Parathyroid adenoma (tissue), 2 donors: Measurements from ENCODE around the gene SLC24A3.

Source experiments
- H2AFZ ChIP-seq: fragments of 300-600 bp; sonication (generic); one replicate; pipeline ENCODE4 v1.7.0; 2017; ENCODE audit warnings: antibody characterized with exemption, mild to moderate bottlenecking
- H3K27ac ChIP-seq: fragments of 300-600 bp; sonication (generic); one replicate; pipeline ENCODE4 v1.7.0; 2017
- H3K27me3 ChIP-seq: fragments of 300-600 bp; sonication (generic); one replicate; pipeline ENCODE4 v1.7.0; 2017; ENCODE audit warnings: low read length; ENCODE audit not compliant: control insufficient read depth, insufficient read depth
- H3K36me3 ChIP-seq: fragments of 300-600 bp; sonication (generic); one replicate; pipeline ENCODE4 v1.7.0; 2017; ENCODE audit warnings: low read length; ENCODE audit not compliant: control insufficient read depth, insufficient read depth
- H3K4me1 ChIP-seq: fragments of 300-600 bp; sonication (generic); one replicate; pipeline ENCODE4 v1.7.0; 2017; ENCODE audit warnings: control low read depth
- H3K4me2 ChIP-seq: fragments of 300-600 bp; sonication (generic); one replicate; pipeline ENCODE4 v1.7.0; 2017; ENCODE audit warnings: low read length
- H3K4me3 ChIP-seq: fragments of 300-600 bp; sonication (generic); one replicate; pipeline ENCODE4 v1.7.0; 2017; ENCODE audit warnings: low read depth, low read length
- H3K79me2 ChIP-seq: fragments of 300-600 bp; sonication (generic); one replicate; pipeline ENCODE4 v1.7.0; 2017; ENCODE audit warnings: control low read depth
- H3K9ac ChIP-seq: fragments of 300-600 bp; sonication (generic); one replicate; pipeline ENCODE4 v1.7.0; 2017; ENCODE audit warnings: mild to moderate bottlenecking
- H3K9me3 ChIP-seq: fragments of 300-600 bp; sonication (generic); one replicate; pipeline ENCODE4 v1.7.0; 2017; ENCODE audit warnings: low read length; ENCODE audit not compliant: control insufficient read depth
- CTCF ChIP-seq: fragments of 300-600 bp; sonication (generic); IDR thresholded peaks from one replicate; pipeline ENCODE4 v1.7.0; 2017; ENCODE audit warnings: antibody characterized with exemption, mild to moderate bottlenecking
- donor health status: primary hyperparathyroidism.

Gene SLC24A3

GRCh38 chr20:19601126-19601810 lies 388.8 kb downstream of the SLC24A3 start:
- no peaks in the 10 kb centered on the region for H3K79me2 ChIP-seq
- no peak overlapping the region for H2AFZ ChIP-seq
- H3K27me3 ChIP-seq: no peaks in the 10 kb centered on the region
- no peak overlapping the region for H3K4me2 ChIP-seq
- H3K9ac ChIP-seq: no peak overlapping the region
- no peak overlapping the region for H3K4me3 ChIP-seq
- no peak overlapping the region for H3K27ac ChIP-seq
- H3K36me3 ChIP-seq: no peaks in the 10 kb centered on the region
- no peak for TF ChIP-seq CTCF
- H3K4me1 ChIP-seq: no peaks in the 10 kb centered on the region
- no peaks in the 10 kb centered on the region for H3K9me3 ChIP-seq

GRCh38 chr20:19602675-19603375 lies 390.4 kb downstream of the SLC24A3 start:
- H3K4me1 ChIP-seq: no peaks in the 10 kb centered on the region
- no peaks in the 10 kb centered on the region for H3K36me3 ChIP-seq
- H3K9me3 ChIP-seq: no peaks in the 10 kb centered on the region
- TF ChIP-seq CTCF: no peak
- H3K4me2 ChIP-seq: no peak overlapping the region
- no peaks in the 10 kb centered on the region for H3K79me2 ChIP-seq
- no peak overlapping the region for H3K9ac ChIP-seq
- no peak overlapping the region for H3K4me3 ChIP-seq
- H3K27me3 ChIP-seq: no peaks in the 10 kb centered on the region
- H2AFZ ChIP-seq: no peak overlapping the region
- no peak overlapping the region for H3K27ac ChIP-seq

GRCh38 chr20:19603376-19603750 lies 390.9 kb downstream of the SLC24A3 start:
- no peak overlapping the region for H3K4me2 ChIP-seq
- no peak overlapping the region for H2AFZ ChIP-seq
- H3K9ac ChIP-seq: no peak overlapping the region
- H3K79me2 ChIP-seq: no peaks in the 10 kb centered on the region
- H3K4me3 ChIP-seq: no peak overlapping the region
- TF ChIP-seq CTCF: no peak
- no peak overlapping the region for H3K27ac ChIP-seq
- H3K36me3 ChIP-seq: no peaks in the 10 kb centered on the region
- H3K4me1 ChIP-seq: no peaks in the 10 kb centered on the region
- no peaks in the 10 kb centered on the region for H3K9me3 ChIP-seq
- H3K27me3 ChIP-seq: no peaks in the 10 kb centered on the region

- Histone ChIP-seq H3K4me3 (no peak overlapping the region), H3K79me2 (no peaks in the 10 kb centered on the region), H3K27me3 (no peaks in the 10 kb centered on the region), H3K4me2 (no peak overlapping the region), H3K9me3 (no peaks in the 10 kb centered on the region), H3K9ac (no peak overlapping the region), H2AFZ (no peak overlapping the region), H3K4me1 (no peaks in the 10 kb centered on the region), H3K27ac (no peak overlapping the region), H3K36me3 (no peaks in the 10 kb centered on the region)
- no peak for TF ChIP-seq CTCF
Measured at GRCh38 chr20:19605786-19606485, 393.5 kb downstream of the SLC24A3 start.
